Measurements from ENCODE around the gene FOXN3.

DNA sequence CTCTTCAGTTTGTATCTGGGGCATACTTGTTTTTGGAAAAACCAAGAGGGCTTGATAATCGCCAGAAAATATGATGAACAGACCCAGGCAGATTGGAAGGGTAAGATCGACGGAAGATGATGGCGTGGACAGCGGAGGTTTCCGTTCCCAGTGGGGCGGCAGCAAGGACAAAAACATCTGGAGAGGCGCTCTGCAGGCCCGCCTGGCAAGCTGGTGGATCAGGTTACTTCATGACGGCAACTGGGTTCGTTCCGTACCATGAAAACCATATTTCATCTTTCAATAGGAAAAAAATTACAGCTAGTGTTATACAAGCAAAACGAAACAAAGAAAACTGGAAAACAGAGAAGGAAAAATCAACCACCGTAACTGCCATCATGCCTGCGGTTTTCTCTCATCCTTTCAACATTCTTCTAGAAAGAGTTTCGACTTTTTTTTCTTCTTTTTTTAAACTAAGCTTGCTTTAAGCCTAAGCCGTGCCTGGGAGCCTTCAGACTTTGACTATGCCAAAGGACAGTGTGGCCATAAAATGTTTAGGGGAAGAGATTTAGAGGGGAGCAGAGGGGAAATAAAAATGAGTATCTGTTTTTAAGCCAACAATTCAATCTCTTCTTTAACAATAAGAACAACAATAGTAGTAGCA lies 210.5 kb downstream of the FOXN3 start:
- TF ChIP-seq POLR2A (IDR thresholded peaks at IDR 0.05), result no peak
- TF ChIP-seq, protein P1, sequence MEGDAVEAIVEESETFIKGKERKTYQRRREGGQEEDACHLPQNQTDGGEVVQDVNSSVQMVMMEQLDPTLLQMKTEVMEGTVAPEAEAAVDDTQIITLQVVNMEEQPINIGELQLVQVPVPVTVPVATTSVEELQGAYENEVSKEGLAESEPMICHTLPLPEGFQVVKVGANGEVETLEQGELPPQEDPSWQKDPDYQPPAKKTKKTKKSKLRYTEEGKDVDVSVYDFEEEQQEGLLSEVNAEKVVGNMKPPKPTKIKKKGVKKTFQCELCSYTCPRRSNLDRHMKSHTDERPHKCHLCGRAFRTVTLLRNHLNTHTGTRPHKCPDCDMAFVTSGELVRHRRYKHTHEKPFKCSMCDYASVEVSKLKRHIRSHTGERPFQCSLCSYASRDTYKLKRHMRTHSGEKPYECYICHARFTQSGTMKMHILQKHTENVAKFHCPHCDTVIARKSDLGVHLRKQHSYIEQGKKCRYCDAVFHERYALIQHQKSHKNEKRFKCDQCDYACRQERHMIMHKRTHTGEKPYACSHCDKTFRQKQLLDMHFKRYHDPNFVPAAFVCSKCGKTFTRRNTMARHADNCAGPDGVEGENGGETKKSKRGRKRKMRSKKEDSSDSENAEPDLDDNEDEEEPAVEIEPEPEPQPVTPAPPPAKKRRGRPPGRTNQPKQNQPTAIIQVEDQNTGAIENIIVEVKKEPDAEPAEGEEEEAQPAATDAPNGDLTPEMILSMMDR (IDR thresholded peaks at IDR 0.05), result no peak
